GM21390 (cell line): Measurements from ENCODE around the gene RBM28.

Source experiments
- ATAC-seq: cut with Tn5 transposase; IDR thresholded peaks from one replicate; pipeline ENCODE4 v1.9.1; 2021; ENCODE audit not compliant: unreplicated experiment

The RBM28 gene

DNA sequence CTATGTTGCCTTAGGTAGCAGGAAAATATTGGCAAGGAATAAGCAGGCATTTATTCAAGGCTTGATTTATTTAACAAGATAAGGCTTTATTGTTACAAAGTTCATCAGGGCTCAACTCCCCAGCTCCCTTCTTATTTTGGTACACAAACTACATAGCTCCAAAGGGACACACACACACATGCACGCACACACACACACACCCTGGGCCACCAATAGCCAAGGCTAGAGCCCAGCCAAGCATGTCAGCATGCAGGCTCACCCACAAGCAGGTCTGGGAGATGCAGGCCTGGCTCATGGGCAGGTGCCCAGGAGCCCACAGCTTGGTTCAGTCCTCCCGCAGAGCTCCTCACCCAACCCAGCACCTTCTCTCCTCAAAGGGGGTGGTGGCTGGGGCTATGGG is 79.2 kb downstream of the RBM28 start:
- no peak for ATAC-seq

DNA sequence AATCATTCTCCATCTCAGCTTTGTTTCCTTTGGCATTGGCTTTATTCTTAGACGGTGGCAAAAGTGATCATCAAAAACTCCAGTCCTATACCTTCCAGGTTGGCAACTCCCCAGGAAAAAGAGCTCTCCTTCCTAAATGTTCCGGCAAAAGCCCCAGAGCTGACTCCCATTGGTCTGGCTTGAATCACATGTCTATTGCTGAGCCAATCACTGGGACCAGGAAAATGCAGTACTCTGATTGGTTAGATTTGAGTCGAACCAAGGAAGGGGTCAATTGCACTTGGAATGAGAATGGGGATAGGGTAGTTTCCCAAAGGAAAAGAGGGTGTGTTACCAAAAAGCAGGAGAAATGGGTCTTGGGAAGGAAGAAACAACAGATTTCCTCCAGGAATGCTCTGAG is 80.3 kb downstream of the RBM28 start:
- ATAC-seq: no peak

DNA sequence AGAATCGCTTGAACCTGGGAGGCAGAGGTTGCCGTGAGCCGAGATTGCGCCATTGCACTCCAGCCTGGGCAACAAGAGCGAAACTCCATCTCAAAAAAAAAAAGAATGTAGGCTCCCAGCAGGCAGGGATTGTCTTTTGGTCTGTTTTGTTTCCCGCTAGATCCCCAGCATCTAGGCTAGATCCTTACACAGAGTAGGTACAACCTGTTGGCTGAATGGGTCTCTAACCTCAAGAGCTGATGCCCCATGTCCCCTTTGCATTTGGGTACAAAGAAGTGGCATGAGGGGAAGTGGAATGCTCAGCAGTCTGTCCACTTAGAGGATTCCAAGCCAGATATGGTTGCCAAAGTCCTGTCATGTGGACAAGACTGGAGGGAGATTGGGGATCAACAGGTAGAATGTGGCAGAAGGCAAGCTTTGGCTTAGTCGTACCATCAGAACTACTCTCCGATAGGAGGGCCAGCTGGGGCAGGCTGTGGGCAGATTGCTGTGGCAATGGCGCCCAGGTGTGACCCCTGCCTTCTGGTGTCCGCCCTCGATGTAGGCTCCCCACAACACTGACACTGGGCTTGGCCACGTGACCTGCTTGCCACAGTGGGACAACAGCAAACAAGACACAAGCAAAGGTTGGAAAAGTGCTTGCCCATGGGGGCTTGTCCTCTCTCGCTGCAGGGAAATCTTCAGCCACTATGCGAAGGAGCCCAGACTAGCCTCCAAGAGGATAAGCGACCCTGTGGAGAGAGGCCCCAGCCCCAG is 81.3 kb downstream of the RBM28 start:
- no peak for ATAC-seq

DNA sequence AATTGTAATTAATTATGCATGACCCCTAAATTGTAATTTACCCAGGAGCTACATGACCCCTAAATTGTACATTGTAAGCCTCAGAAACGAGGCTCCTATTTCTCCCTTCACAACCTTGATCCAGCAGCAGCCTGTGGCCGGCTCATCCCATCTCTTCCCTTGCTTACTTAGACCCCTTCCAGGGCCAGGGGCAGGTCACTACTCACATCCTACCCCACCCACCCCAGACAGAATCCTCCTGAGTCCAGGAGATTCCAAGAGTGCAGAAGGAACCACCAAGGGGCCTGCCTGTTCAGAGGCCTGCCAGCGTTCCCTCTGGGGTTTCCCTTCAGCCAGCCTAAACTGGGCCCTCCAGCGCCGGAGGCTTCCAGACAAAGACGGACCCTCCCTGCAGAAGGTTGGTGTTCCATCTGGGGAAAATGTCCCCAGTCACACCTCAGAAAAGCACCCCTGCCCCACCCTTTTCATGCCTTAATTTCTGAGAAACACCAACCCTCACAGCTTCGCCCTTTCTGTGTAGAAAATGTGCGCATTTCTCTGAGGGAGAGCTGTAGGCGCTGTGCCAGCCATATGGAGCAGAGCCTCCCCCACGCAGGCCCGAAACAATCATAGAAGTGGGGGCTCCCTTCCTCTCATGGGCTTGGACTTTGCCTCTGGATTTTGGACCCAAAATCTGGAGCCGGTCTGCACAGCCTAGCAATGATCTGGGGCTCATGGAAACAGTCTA is 83.5 kb downstream of the RBM28 start:
- ATAC-seq: no peak

DNA sequence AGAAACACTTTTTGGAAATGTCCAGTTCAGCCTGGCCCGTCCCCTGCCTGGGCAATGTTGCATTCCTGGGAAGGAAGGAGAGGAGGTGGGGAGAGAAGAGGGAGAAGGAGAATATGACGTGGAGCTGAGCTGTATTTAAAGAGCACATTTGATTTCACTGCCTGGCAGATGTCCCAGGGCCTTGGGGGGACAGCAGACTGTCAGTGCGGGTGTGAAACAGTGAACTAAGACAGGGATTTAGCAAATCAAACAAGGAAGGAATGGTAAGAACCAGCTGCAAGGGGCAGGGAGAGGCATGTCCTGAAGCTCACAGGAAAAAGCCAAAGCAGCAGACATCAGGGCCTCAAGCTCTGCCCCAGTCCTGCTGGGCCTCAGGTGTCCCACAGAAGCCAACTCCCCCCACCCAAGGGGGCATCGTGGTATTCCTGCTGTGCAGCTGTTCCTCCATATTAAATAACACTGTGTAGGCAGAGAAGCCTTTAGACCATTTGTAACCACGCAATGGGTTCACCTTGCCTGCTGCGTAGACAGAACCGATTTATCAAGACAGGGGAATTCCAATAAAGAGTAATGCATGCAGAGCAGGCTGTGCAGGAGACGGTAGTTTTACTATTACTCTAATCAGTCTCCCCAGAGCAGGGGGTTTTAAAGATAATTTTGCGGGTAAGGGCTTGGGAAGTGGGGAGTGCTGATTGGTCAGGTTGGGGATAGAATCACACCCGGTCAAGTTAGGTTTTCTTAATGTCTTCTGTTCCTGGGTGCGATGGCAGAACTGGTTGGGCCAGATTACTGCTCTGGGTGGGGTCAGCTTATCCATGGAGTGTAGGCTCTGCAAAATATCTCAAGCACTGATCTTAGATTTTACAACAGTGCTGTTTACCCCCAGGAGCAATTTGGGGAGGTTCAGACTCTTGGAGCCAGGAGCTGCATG is 84.3 kb downstream of the RBM28 start:
- no peak for ATAC-seq

DNA sequence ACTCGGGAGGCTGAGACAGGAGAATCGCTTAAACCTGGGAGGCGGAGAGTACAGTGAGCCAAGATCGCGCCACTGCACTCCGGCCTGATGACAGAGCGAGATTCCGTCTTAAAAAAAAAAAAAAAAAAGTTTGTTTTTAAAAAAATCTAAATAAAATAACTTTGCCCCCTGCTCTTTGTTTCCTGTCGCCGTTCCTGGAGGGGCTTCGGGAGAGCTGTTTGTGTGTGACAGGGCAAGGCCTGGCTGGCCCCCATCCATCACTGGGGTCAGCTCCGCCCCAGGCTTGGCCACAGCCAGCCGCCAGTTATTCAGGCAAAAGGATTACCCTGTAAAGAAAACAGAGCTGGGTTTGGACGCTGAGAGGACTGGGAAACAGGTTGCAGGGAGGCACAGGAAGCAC is 86.2 kb downstream of the RBM28 start:
- ATAC-seq: no peak

DNA sequence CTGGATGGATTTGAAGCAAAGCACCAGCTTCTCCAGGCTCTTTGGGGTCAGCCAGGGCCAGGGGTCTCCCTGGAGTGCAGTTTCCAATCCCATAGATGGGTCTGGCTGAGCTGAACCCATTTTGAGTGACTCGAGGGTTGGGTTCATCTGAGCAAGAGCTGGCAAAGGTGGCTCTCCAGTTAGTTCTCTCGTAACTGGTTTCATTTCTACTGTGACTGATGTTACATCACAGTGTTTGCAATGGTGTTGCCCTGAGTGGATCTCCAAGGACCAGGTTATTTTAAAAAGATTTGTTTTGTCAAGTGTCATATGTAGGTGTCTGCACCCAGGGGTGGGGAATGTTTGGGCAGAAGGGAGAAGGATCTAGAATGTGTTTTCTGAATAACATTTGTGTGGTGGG is 88.4 kb downstream of the RBM28 start:
- ATAC-seq: no peak

DNA sequence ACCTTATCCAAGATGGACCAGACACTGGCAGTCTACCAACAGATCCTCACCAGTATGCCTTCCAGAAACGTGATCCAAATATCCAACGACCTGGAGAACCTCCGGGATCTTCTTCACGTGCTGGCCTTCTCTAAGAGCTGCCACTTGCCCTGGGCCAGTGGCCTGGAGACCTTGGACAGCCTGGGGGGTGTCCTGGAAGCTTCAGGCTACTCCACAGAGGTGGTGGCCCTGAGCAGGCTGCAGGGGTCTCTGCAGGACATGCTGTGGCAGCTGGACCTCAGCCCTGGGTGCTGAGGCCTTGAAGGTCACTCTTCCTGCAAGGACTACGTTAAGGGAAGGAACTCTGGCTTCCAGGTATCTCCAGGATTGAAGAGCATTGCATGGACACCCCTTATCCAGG is 89.2 kb downstream of the RBM28 start:
- no peak for ATAC-seq

DNA sequence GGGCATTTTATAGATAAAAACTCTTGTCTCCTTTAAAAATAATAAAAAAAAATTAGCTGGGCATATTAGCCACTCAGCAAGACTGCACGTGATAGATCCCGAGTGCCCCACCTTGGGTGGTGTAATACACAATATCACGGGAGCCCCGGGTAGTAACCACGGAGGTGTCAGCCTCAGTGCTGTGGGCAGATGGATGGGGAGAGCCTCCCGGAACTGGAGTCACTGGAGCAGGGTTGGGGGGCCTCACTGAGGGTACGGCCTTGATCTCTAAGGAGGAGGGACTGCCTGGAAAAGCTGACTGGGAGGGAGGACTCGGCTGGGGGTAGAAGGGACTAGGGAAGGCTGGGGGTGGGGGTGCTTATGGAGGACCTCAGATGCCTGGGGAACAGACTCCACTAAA is 90.0 kb downstream of the RBM28 start:
- no peak for ATAC-seq

DNA sequence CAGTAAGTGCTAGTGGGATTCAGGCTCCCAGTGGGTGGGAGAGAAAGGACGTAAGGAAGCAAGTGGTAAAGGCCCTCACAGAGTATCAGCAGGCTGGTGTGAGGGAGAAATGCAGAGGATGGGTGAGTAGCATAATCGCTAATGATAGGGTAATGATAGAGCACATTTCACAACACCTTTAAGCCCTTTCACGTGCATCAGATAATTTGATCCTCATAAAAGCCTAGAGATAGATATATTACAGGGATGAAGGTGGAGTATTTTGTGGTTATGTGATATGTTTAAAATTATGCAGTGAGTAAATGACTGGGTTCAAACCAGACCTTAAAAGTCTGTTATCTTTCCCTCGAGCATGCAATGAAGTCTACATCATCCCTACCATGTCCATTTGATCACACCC is 92.4 kb downstream of the RBM28 start:
- no peak for ATAC-seq
